Thyroid gland (tissue), 4 donors: ENCODE results near the gene DRC1.

Source experiments
- CTCF ChIP-seq, 6 experiments: fragments of 200-600 bp in 3 of 6; fragments of 450-650 bp in 3 of 6; sonication (generic) in 3 of 6; IDR thresholded peaks; one replicate each; pipeline ENCODE4 v1.5.1; 2016 to 2019; ENCODE audit warnings: antibody characterized with exemption in 6 of 6, mild to moderate bottlenecking in 2 of 6, inconsistent platforms in 1 of 6, moderate library complexity in 1 of 6
- POLR2A ChIP-seq, 2 donors: fragments of 450-650 bp; IDR thresholded peaks; one replicate each; pipeline ENCODE4 v1.6.1; 2017; ENCODE audit warnings: antibody characterized with exemption in 2 of 2, mild to moderate bottlenecking in 2 of 2, moderate library complexity in 1 of 2

GRCh38 chr2:26454561-26455001, 52.9 kb downstream of the DRC1 start:
- TF ChIP-seq CTCF (IDR thresholded peaks at IDR 0.05) (no peak), POLR2A (IDR thresholded peaks at IDR 0.05) (no peak)
